DND-41 (cell line): ENCODE results near the gene TTBK1.

Experiments used
- CTCF ChIP-seq: IDR thresholded peaks from 2 replicates; pipeline ENCODE4 v1.5.1; 2012; ENCODE audit warnings: borderline replicate concordance, low read length, moderate library complexity, mild to moderate bottlenecking; ENCODE audit not compliant: poor library complexity, severe bottlenecking; ENCODE audit errors: extremely low read depth
- EZH2 ChIP-seq: IDR thresholded peaks from 3 replicates; pipeline ENCODE4 v1.6.1; 2012; ENCODE audit warnings: borderline replicate concordance, low read depth, mild to moderate bottlenecking, moderate library complexity, low read length, inconsistent platforms; ENCODE audit not compliant: severe bottlenecking

- TF ChIP-seq CTCF = no peak
- TF ChIP-seq EZH2 = no peak
Observed at GRCh38 chr6:43240950-43241349, 2.3 kb upstream of the TTBK1 start.
